Measurements from ENCODE around the gene CITED4.

DNA sequence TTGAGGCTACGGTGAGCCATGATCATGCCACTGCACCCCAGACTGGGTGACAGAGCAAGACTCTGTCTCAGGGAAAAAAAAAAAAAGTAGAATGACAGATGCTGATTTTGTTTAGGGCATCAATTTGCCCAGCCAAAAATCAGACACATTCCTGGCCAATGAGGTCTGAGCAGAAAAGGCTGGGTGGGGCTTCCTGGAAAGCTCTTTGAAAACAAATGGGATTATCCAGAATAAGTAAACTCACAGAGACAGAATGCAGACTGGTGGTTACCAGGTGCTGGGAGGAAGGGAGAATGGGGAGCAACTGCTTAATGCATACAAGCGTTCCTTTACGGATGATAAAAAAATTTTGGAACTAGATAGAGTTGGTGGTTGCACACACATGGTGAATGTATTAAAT lies 10.1 kb upstream of the CITED4 start:
- no peak for TF ChIP-seq CTCF (IDR thresholded peaks at IDR 0.05; ENCODE audit: low read length)
- no peak for TF ChIP-seq EZH2 (IDR thresholded peaks at IDR 0.05; ENCODE audit: borderline replicate concordance, low read length)
